Ovary (tissue), 3 donors: ENCODE measurements around the gene PRPS1L1.

Source experiments
- EP300 ChIP-seq: sonication (generic); formaldehyde crosslinking; IDR thresholded peaks from one replicate; pipeline ENCODE4 v1.6.1; 2017; ENCODE audit warnings: antibody characterized with exemption
- POLR2A ChIP-seq: fragments of 450-650 bp; IDR thresholded peaks from one replicate; pipeline ENCODE4 v1.6.1; 2017; ENCODE audit warnings: antibody characterized with exemption, mild to moderate bottlenecking, moderate library complexity
- TF ChIP-seq, protein P1 (sequence below), 3 donors: fragments of 450-650 bp in 2 of 3; fragments of 200-600 bp in 1 of 3; IDR thresholded peaks; one replicate each; pipeline versions ENCODE4 v1.5.1 to v1.8.0; 2016 to 2022; ENCODE audit warnings: antibody characterized with exemption in 3 of 3, mild to moderate bottlenecking in 1 of 3
- donor health status: DM: no; HTN: no; CAD: no.

DNA sequence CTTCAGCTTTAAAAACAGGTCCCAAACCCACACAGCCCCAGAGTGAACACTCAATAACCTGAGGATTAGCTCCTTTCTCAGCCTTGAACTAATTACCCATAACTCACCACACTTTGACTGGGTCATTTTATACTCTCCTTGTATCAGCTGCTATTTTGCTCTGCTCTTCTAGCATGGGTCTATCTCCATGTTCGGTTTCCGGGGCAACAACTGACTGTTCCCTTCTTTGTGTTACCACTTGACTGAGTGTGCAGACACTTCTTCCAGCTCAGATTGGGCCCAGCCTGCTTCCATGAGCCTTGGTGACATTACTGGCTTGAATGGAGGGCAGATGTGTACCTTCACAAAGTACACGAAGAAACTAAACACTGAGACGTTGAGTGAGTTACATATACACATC is 31.5 kb upstream of the PRPS1L1 start:
- TF ChIP-seq POLR2A, result no peak
- TF ChIP-seq, protein P1, sequence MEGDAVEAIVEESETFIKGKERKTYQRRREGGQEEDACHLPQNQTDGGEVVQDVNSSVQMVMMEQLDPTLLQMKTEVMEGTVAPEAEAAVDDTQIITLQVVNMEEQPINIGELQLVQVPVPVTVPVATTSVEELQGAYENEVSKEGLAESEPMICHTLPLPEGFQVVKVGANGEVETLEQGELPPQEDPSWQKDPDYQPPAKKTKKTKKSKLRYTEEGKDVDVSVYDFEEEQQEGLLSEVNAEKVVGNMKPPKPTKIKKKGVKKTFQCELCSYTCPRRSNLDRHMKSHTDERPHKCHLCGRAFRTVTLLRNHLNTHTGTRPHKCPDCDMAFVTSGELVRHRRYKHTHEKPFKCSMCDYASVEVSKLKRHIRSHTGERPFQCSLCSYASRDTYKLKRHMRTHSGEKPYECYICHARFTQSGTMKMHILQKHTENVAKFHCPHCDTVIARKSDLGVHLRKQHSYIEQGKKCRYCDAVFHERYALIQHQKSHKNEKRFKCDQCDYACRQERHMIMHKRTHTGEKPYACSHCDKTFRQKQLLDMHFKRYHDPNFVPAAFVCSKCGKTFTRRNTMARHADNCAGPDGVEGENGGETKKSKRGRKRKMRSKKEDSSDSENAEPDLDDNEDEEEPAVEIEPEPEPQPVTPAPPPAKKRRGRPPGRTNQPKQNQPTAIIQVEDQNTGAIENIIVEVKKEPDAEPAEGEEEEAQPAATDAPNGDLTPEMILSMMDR (IDR thresholded peaks at IDR 0.05), result no peak
- TF ChIP-seq EP300, result no peak
